HG03103 (cell line): Measurements from ENCODE around the gene ECEL1.

Experiments
- ATAC-seq: cut with Tn5 transposase; IDR thresholded peaks from one replicate; pipeline ENCODE4 v1.9.1; 2021; ENCODE audit warnings: low read depth; ENCODE audit not compliant: unreplicated experiment

ECEL1 gene

DNA sequence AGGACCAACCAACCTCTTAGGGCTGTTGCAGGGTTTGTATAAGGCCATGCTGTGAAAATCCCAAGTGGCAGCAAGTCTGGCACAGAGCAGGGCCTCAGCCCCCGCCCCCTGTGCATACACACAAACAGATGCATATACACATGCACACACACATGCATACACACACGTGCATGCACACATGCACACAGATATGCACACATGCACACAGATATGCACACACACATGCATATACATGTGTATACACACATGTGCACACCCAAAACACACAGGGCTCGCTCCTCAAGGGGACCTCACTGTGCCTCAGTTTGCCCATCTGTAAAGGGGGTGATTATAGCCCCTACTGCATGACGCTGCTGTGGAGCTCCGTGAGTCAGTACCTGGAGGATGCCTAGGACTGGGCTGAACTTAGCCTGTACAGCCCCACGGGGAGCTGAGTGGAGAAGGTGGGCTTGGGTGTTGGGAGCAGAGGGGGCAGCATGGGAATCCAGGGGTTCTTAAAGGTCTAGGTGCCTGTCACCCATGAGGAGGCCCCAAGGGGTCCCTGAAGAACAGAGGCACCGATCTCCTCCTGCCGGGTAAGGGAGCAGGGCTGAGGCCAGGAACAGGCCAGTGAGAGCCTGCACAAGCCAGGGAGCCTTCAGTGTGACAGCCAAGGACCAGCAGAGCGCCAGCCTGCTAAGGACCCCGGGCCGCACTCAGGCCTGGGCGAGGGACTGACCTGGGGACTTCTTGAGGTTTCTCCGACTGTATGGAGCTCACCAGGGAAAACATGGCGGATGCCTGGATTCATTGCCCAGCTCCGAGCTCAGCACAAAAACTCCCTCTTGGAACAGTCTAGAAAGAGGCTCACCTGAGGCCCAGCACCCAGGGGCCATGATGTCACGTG is 55.7 kb downstream of the ECEL1 start:
- no peak for ATAC-seq
